D721Med (cell line): ENCODE measurements around the gene MEGF6.

Source experiments
- DNase-seq: peaks from one replicate; pipeline ENCODE4 v3.0.0; 2011; ENCODE audit warnings: low spot score; ENCODE audit not compliant: insufficient read length
- FAIRE-seq: peaks from 2 replicates; lab custom pipeline; 2011; peaks lifted over from hg19 to GRCh38; lab: Jason Lieb, UNC
- TF ChIP-seq, protein P1 (sequence below): IDR thresholded peaks from 2 replicates; pipeline ENCODE4 v1.5.1; 2012; ENCODE audit warnings: mild to moderate bottlenecking, control low read depth; ENCODE audit not compliant: insufficient read depth; ENCODE audit errors: missing control alignments

The MEGF6 gene

DNA sequence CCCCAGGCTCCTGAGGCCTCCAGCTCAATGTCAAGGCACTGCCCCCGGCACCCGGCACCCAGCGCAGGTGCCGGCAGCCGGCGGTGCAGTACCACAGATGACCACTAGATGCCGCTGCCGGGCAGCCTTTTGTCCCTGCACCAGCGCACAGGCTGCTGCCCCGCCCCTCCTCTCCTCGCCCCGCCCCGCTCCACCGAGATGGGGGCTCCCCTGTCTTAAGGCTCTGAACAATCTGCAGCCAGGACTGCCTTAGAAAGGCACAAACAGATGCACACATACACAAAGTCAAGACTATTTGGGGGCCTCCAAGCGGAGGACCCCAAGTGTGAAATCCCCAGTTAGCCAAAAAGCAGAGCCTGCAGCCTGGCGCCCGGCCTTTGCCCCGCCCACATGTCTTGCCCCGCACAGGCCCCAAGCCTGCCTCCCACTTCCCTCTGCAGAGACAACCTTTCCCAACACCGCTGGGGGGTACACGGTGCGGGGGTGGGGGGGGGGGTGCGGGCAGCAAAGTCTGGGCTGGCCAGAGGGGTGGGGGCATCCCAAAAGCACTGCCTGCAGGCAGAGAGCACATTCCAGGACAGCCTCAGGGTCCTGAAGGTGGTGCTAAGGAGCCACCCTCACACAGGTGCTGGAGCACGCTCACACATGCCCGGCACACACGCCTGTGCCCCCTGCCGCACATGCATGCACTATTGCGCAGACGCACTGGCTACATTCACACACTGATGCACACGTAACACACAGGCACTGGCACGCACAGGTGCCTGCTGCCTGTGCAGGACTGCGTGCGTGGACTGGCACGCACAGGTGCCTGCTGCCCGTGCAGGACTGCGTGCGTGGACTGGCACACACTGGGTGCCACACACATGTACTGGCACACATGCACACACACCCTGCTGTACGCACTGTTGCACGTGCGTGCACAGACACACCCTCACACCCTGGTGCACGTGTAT, 119.7 kb downstream of the MEGF6 start:
- DNase-seq (peak; percentile 59), FAIRE-seq (no peak)
- TF ChIP-seq, protein P1, sequence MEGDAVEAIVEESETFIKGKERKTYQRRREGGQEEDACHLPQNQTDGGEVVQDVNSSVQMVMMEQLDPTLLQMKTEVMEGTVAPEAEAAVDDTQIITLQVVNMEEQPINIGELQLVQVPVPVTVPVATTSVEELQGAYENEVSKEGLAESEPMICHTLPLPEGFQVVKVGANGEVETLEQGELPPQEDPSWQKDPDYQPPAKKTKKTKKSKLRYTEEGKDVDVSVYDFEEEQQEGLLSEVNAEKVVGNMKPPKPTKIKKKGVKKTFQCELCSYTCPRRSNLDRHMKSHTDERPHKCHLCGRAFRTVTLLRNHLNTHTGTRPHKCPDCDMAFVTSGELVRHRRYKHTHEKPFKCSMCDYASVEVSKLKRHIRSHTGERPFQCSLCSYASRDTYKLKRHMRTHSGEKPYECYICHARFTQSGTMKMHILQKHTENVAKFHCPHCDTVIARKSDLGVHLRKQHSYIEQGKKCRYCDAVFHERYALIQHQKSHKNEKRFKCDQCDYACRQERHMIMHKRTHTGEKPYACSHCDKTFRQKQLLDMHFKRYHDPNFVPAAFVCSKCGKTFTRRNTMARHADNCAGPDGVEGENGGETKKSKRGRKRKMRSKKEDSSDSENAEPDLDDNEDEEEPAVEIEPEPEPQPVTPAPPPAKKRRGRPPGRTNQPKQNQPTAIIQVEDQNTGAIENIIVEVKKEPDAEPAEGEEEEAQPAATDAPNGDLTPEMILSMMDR = peak; percentile 70

GRCh38 chr1:3490046-3490745, 121.1 kb downstream of the MEGF6 start:
- no peak for DNase-seq
- TF ChIP-seq, protein P1 = no peak
- FAIRE-seq = no peak

DNA sequence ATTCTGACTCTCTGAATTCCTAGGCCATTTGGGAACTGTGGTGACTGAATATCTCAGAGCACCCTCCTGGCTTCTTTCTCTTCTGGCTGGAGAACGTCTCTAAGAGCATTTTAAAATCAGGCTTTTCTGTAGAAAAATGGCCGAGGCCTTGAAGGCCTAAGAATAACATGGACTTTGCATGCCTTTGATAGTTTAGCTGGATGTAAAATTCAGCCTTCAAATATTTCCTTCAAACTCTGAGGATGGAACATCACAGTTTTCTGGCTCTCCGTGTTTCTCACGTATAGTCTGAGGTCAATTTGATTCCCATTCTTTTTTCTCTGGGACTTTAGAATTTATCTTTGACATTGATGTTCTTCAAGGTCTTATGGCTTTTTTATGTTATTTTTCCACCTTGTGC, 122.9 kb downstream of the MEGF6 start:
- DNase-seq (no peak), FAIRE-seq (no peak)
- TF ChIP-seq, protein P1 = no peak

DNA sequence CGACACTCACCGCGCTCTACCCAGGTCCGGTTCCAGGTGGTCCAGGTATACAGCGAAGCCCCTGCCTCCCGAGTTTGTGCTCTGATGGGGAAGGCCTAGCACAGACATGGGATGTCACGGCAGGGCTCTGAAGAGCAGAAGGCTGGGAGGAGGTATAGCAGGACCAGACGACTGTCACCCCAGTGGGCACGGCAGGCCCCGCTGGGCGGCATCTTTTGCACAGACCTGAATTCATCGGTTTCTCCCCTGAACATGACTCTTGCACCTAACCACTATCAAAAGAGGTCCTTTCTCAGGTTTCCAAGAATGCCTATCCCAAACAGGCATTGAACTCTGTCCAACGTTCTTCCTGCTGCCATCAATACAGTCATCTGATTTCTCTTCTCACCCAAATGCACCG, 126.3 kb downstream of the MEGF6 start:
- FAIRE-seq (no peak), DNase-seq (no peak)
- TF ChIP-seq, protein P1 = no peak

- DNase-seq = peak; percentile 62
- TF ChIP-seq, protein P1 = peak; percentile 55
- FAIRE-seq = no peak
Measured at GRCh38 chr1:3483801-3484444, 127.4 kb downstream of the MEGF6 start.

GRCh38 chr1:3483380-3483779, 127.9 kb downstream of the MEGF6 start:
- DNase-seq (no peak), FAIRE-seq (no peak)
- TF ChIP-seq, protein P1 = no peak
